OCI-LY1 (cell line): ENCODE results near the gene GAPDH.

Experiments used
- H2AFZ ChIP-seq: fragments of 200-600 bp; sonication (generic), shearing (Covaris generic); 2 replicates; pipeline ENCODE4 v1.6.0; 2014; ENCODE audit warnings: antibody characterized with exemption, mild to moderate bottlenecking, low read length
- H3F3A ChIP-seq: fragments of 200-600 bp; sonication (generic), shearing (Covaris generic); 2 replicates; pipeline ENCODE4 v1.6.0; 2014; ENCODE audit warnings: mild to moderate bottlenecking, antibody characterized with exemption, low read length, moderate library complexity; ENCODE audit not compliant: insufficient read depth
- H3K27ac ChIP-seq: fragments of 200-600 bp; sonication (generic); 2 replicates; pipeline ENCODE4 v1.5.1; 2014; ENCODE audit warnings: low read length, mixed run types, mild to moderate bottlenecking, low read depth; ENCODE audit not compliant: poor library complexity, severe bottlenecking
- H3K27me3 ChIP-seq: fragments of 200-600 bp; sonication (generic); 2 replicates; pipeline ENCODE4 v1.6.0; 2014; ENCODE audit warnings: antibody characterized with exemption, mild to moderate bottlenecking, low read length, moderate library complexity; ENCODE audit not compliant: insufficient read depth
- H3K36me3 ChIP-seq: fragments of 200-600 bp; sonication (generic); 2 replicates; pipeline ENCODE4 v1.6.1; 2014; ENCODE audit warnings: mild to moderate bottlenecking, antibody characterized with exemption, low read length, moderate library complexity, mixed read lengths; ENCODE audit not compliant: insufficient read depth
- H3K4me1 ChIP-seq: fragments of 200-600 bp; sonication (generic); 2 replicates; pipeline ENCODE4 v1.5.1; 2014; ENCODE audit warnings: mild to moderate bottlenecking, low read length, moderate library complexity; ENCODE audit not compliant: insufficient read depth, severe bottlenecking
- H3K4me2 ChIP-seq: fragments of 200-600 bp; sonication (generic), shearing (Covaris generic); 2 replicates; pipeline ENCODE4 v1.6.1; 2014; ENCODE audit warnings: low read length
- H3K4me3 ChIP-seq: fragments of 200-600 bp; sonication (generic); 2 replicates; pipeline ENCODE4 v1.5.1; 2014; ENCODE audit warnings: low read length, low read depth, mild to moderate bottlenecking, mixed read lengths; ENCODE audit not compliant: poor library complexity, severe bottlenecking
- H3K79me2 ChIP-seq: fragments of 200-600 bp; shearing (Covaris generic); 2 replicates; pipeline ENCODE4 v1.6.1; 2016; ENCODE audit warnings: mixed run types, low read length, mixed read lengths; ENCODE audit not compliant: insufficient read depth
- H3K9ac ChIP-seq: fragments of 200-600 bp; sonication (generic), shearing (Covaris generic); 2 replicates; pipeline ENCODE4 v1.6.1; 2014; ENCODE audit warnings: mild to moderate bottlenecking, low read length, mixed read lengths
- H3K9me2 ChIP-seq: fragments of 200-600 bp; sonication (generic), shearing (Covaris generic); 2 replicates; pipeline ENCODE4 v1.6.1; 2014; ENCODE audit warnings: low read depth, mild to moderate bottlenecking, low read length, mixed read lengths
- H3K9me3 ChIP-seq: fragments of 200-600 bp; shearing (Covaris generic); 2 replicates; pipeline ENCODE4 v1.6.1; 2014; ENCODE audit warnings: low read length, mixed read lengths
- H4K20me1 ChIP-seq: fragments of 200-600 bp; sonication (generic), shearing (Covaris generic); 2 replicates; pipeline ENCODE4 v1.6.0; 2016; ENCODE audit warnings: mild to moderate bottlenecking, low read length; ENCODE audit not compliant: insufficient read depth
- CTCF ChIP-seq: fragments of 200-600 bp; sonication (generic), shearing (Covaris generic); IDR thresholded peaks from 2 replicates; pipeline ENCODE4 v1.5.1; 2017; ENCODE audit warnings: mild to moderate bottlenecking, antibody characterized with exemption, low read length, moderate library complexity, mixed read lengths
- EZH2 ChIP-seq: fragments of 200-600 bp; sonication (generic), shearing (Covaris generic); IDR thresholded peaks from 2 replicates; pipeline ENCODE4 v1.8.0; 2017; ENCODE audit warnings: borderline replicate concordance, mixed run types, mild to moderate bottlenecking, antibody characterized with exemption, low read length, moderate library complexity, mixed read lengths

GAPDH gene

GRCh38 chr12:6541371-6542165 is 7.3 kb downstream of the GAPDH start:
- peak overlapping the region; percentile 85 for H3K27ac ChIP-seq

GRCh38 chr12:6542209-6543009 is 8.1 kb downstream of the GAPDH start:
- H3K9ac ChIP-seq = no peak overlapping the region
- H3F3A ChIP-seq = no peaks in the 10 kb centered on the region; the same call in 1 of the 2 replicates
- H3K9me3 ChIP-seq = no peaks in the 10 kb centered on the region
- no peak for TF ChIP-seq CTCF
- TF ChIP-seq EZH2 = no peak
- H3K79me2 ChIP-seq = no peaks in the 10 kb centered on the region
- H3K27ac ChIP-seq = peak overlapping the region; percentile 19
- no peaks in the 10 kb centered on the region for H3K27me3 ChIP-seq
- H3K4me2 ChIP-seq = no peak overlapping the region
- H3K4me3 ChIP-seq = no peak overlapping the region
- H3K4me1 ChIP-seq = peaks cover 41% of the 10 kb centered on the region
- H3K9me2 ChIP-seq = no peaks in the 10 kb centered on the region
- H4K20me1 ChIP-seq = no peaks in the 10 kb centered on the region
- H3K36me3 ChIP-seq = peaks cover 44% of the 10 kb centered on the region
- H2AFZ ChIP-seq = no peak overlapping the region

More at GRCh38 chr12:6541371-6542165, 7.3 kb downstream of the GAPDH start:
- no peak overlapping the region for H2AFZ ChIP-seq
- no peak overlapping the region for H3K4me2 ChIP-seq
- no peak overlapping the region for H3K9ac ChIP-seq
- H3K9me2 ChIP-seq = no peaks in the 10 kb centered on the region
- no peaks in the 10 kb centered on the region for H3K79me2 ChIP-seq
- no peaks in the 10 kb centered on the region for H3K9me3 ChIP-seq
- TF ChIP-seq EZH2 (no peak), CTCF (no peak)
- no peaks in the 10 kb centered on the region for H3K27me3 ChIP-seq
- peaks cover 49% of the 10 kb centered on the region for H3K4me1 ChIP-seq
- no peaks in the 10 kb centered on the region; the same call in none of the 2 replicates for H3F3A ChIP-seq
- H4K20me1 ChIP-seq = no peaks in the 10 kb centered on the region
- H3K4me3 ChIP-seq = no peak overlapping the region
- peaks cover 53% of the 10 kb centered on the region for H3K36me3 ChIP-seq

- H3K79me2 ChIP-seq = no peaks in the 10 kb centered on the region
- H3K9me2 ChIP-seq = no peaks in the 10 kb centered on the region
- H3K4me2 ChIP-seq = no peak overlapping the region
- H3K27ac ChIP-seq = no peak overlapping the region
- H3F3A ChIP-seq = no peaks in the 10 kb centered on the region
- TF ChIP-seq EZH2 = no peak
- no peak for TF ChIP-seq CTCF
- H3K4me3 ChIP-seq = no peak overlapping the region
- no peaks in the 10 kb centered on the region for H3K27me3 ChIP-seq
- no peaks in the 10 kb centered on the region for H4K20me1 ChIP-seq
- peaks cover 6% of the 10 kb centered on the region for H3K4me1 ChIP-seq
- H2AFZ ChIP-seq = no peak overlapping the region
- no peaks in the 10 kb centered on the region for H3K9me3 ChIP-seq
- no peak overlapping the region for H3K9ac ChIP-seq
- H3K36me3 ChIP-seq = peaks cover 44% of the 10 kb centered on the region
Observed at GRCh38 chr12:6546016-6546415, 11.7 kb downstream of the GAPDH start.
